ENCODE data around the gene MCC.

DNA sequence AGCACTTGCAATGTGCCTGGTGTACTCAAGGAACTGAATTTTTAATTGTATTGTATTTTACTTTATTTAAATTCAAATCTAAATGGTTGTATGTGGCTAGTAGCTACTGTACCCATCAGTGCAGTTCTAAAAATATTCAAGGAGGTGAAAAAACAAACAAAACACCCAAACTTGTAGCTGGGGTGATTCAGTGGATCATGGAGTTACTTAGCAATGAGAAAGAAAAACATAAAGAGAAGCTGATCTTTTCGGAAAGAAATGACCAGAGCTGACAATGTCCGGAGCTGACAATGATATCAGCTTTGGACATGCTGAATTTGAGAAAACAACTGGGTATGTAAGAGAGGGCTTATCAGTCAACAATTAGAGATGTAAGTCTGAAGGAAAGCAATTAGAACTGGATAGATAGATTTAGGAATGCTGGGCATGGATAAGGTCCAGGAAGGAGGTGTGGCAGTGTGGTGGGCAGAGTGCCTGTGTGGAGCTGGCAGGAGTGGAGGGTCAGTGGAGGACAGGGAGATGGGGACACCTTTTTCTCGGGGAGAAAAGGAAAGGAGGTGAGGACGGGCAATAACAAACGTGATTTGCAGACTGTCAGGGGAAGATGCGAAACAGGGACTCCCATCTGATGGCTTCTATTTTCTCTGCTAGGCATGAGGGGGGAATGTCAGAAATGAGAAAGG, 398.5 kb downstream of the MCC start:
- TF ChIP-seq, protein P1, sequence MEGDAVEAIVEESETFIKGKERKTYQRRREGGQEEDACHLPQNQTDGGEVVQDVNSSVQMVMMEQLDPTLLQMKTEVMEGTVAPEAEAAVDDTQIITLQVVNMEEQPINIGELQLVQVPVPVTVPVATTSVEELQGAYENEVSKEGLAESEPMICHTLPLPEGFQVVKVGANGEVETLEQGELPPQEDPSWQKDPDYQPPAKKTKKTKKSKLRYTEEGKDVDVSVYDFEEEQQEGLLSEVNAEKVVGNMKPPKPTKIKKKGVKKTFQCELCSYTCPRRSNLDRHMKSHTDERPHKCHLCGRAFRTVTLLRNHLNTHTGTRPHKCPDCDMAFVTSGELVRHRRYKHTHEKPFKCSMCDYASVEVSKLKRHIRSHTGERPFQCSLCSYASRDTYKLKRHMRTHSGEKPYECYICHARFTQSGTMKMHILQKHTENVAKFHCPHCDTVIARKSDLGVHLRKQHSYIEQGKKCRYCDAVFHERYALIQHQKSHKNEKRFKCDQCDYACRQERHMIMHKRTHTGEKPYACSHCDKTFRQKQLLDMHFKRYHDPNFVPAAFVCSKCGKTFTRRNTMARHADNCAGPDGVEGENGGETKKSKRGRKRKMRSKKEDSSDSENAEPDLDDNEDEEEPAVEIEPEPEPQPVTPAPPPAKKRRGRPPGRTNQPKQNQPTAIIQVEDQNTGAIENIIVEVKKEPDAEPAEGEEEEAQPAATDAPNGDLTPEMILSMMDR (conservative IDR thresholded peaks at IDR 0.05) = no peak
- TF ChIP-seq ZFX (IDR thresholded peaks at IDR 0.05) = no peak
